Cardiac muscle cell (in vitro differentiated cells and primary cell): ENCODE results near the gene GH2. TPM values are rescaled to one million over a fixed set of nuclear protein-coding genes. Genes with fewer than 3 reads are reported as not detected.

ENCODE experiments used
- DNase-seq, 2 donors: peaks; one replicate each; pipeline versions ENCODE4 v3.0.0 to v3.0.0-alpha.2; 2010 to 2017; ENCODE audit warnings: low read depth in 1 of 2, low spot score in 1 of 2
- H3K27ac ChIP-seq: fragments of 200-600 bp; sonication (generic); 2 replicates; pipeline ENCODE4 v1.5.1; 2016
- H3K27me3 ChIP-seq: fragments of 200-600 bp; sonication (generic); 2 replicates; pipeline ENCODE4 v1.6.0; 2016; ENCODE audit warnings: control low read depth
- H3K36me3 ChIP-seq: fragments of 200-600 bp; sonication (generic); 2 replicates; pipeline ENCODE4 v1.5.1; 2016; ENCODE audit warnings: control low read depth
- H3K4me1 ChIP-seq: fragments of 200-600 bp; sonication (generic); 2 replicates; pipeline ENCODE4 v1.8.1; 2017; ENCODE audit warnings: low read depth, mild to moderate bottlenecking, mixed run types
- H3K4me3 ChIP-seq: fragments of 200-600 bp; sonication (generic); 2 replicates; pipeline ENCODE4 v1.5.1; 2016; ENCODE audit warnings: mild to moderate bottlenecking
- H3K9me3 ChIP-seq: fragments of 200-600 bp; sonication (generic); 2 replicates; pipeline ENCODE4 v1.5.1; 2017; ENCODE audit warnings: low read depth, mild to moderate bottlenecking, control low read depth
- CTCF ChIP-seq: IDR thresholded peaks from 2 replicates; pipeline ENCODE4 v1.5.1; 2012; ENCODE audit warnings: low read depth, mild to moderate bottlenecking, low read length
- polyA plus RNA-seq: library from polyadenylated mRNA; unstranded; fragments of >200 nt; fragmentation: Nextera tagmentation; extraction: Ambion mirVana; gene quantifications from 2 replicates; pipeline ENCODE4 v1.2.1, GENCODE V29; 2016
- total RNA-seq: library from RNA; depleted of rRNA; stranded (reverse); fragments of >200 nt; gene quantifications from 2 replicates; pipeline ENCODE4 v1.2.3, GENCODE V29; 2016

GH2 gene
- total and polyA plus RNA-seq, 2 experiments from 2014 or later, result 0.35 TPM; not detected in 1

- Histone ChIP-seq H3K27ac (no peak overlapping the region), H3K36me3 (peaks cover 28% of the 10 kb centered on the region), H3K9me3 (no peaks in the 10 kb centered on the region), H3K4me3 (no peak overlapping the region), H3K4me1 (peaks cover 12% of the 10 kb centered on the region), H3K27me3 (no peaks in the 10 kb centered on the region)
- no peak for DNase-seq
- no peak for TF ChIP-seq CTCF
These were observed 46.5 kb downstream of the GH2 start for GRCh38 chr17:63835167-63835720.

- H3K27ac ChIP-seq, result no peak overlapping the region
- H3K4me3 ChIP-seq, result no peak overlapping the region
- peak; percentile 83 to 85 for DNase-seq
- no peaks in the 10 kb centered on the region for H3K9me3 ChIP-seq
- no peaks in the 10 kb centered on the region for H3K27me3 ChIP-seq
- peak; percentile 73 for TF ChIP-seq CTCF
- peaks cover 12% of the 10 kb centered on the region for H3K4me1 ChIP-seq
- H3K36me3 ChIP-seq, result peaks cover 32% of the 10 kb centered on the region
These were observed 47.1 kb downstream of the GH2 start for GRCh38 chr17:63834431-63835166.

- no peak overlapping the region for H3K4me3 ChIP-seq
- H3K4me1 ChIP-seq, result peaks cover 4% of the 10 kb centered on the region
- no peak overlapping the region for H3K27ac ChIP-seq
- no peaks in the 10 kb centered on the region for H3K27me3 ChIP-seq
- TF ChIP-seq CTCF, result no peak
- no peak for DNase-seq
- no peaks in the 10 kb centered on the region for H3K9me3 ChIP-seq
- peaks cover 38% of the 10 kb centered on the region for H3K36me3 ChIP-seq
These were observed 47.9 kb downstream of the GH2 start for GRCh38 chr17:63833741-63834373.

- TF ChIP-seq CTCF, result no peak
- Histone ChIP-seq H3K9me3 (no peaks in the 10 kb centered on the region), H3K27me3 (no peaks in the 10 kb centered on the region), H3K4me3 (no peak overlapping the region), H3K4me1 (peaks cover 3% of the 10 kb centered on the region), H3K36me3 (peaks cover 38% of the 10 kb centered on the region), H3K27ac (no peak overlapping the region)
- DNase-seq, result no peak
These were observed 48.6 kb downstream of the GH2 start for GRCh38 chr17:63833026-63833740.

- Histone ChIP-seq H3K4me1 (peaks cover 5% of the 10 kb centered on the region), H3K36me3 (peaks cover 38% of the 10 kb centered on the region), H3K27me3 (no peaks in the 10 kb centered on the region), H3K4me3 (no peak overlapping the region), H3K27ac (no peak overlapping the region), H3K9me3 (no peaks in the 10 kb centered on the region)
- no peak for TF ChIP-seq CTCF
- no peak for DNase-seq
These were observed 49.3 kb downstream of the GH2 start for GRCh38 chr17:63832455-63832854.
